Uterus (tissue), 4 donors: ENCODE results near the gene C15orf39. TPM values are rescaled to one million over a fixed set of nuclear protein-coding genes. Genes with fewer than 3 reads are reported as not detected.
A peak's percentile ranks its signal among the peaks of the same experiment; 100 is the strongest.

Experiments
- DNase-seq, 2 donors: peaks; one replicate each; pipeline ENCODE4 v3.0.0-alpha.2; 2019 to 2020
- H3K27ac ChIP-seq, 2 donors: fragments of 200-600 bp; sonication (generic); 1 replicate in 1 of 2; 2 replicates in 1 of 2; pipeline ENCODE4 v1.5.1; 2016 to 2018
- H3K27me3 ChIP-seq, 2 donors: fragments of 200-600 bp; sonication (generic); one replicate each; pipeline ENCODE4 v1.5.1; 2018 to 2019; ENCODE audit warnings: control low read depth in 1 of 2
- H3K36me3 ChIP-seq, 2 donors: fragments of 200-600 bp; sonication (generic); one replicate each; pipeline ENCODE4 v1.5.1; 2019; ENCODE audit warnings: control low read depth in 1 of 2
- H3K4me1 ChIP-seq, 2 donors: fragments of 200-600 bp; sonication (generic); one replicate each; pipeline ENCODE4 v1.5.1; 2018 to 2019; ENCODE audit warnings: control low read depth in 1 of 2
- H3K4me3 ChIP-seq, 2 donors: fragments of 200-600 bp; sonication (generic); 1 replicate in 1 of 2; 2 replicates in 1 of 2; pipeline ENCODE4 v1.5.1; 2018 to 2019; ENCODE audit warnings: mild to moderate bottlenecking in 1 of 2
- H3K9me3 ChIP-seq, 2 donors: fragments of 200-600 bp; sonication (generic); one replicate each; pipeline ENCODE4 v1.5.1; 2019; ENCODE audit warnings: control low read depth in 1 of 2
- POLR2A ChIP-seq, 2 donors: fragments of 450-650 bp; IDR thresholded peaks; one replicate each; pipeline ENCODE4 v1.6.1; 2016; ENCODE audit warnings: antibody characterized with exemption in 2 of 2, mild to moderate bottlenecking in 1 of 2, moderate library complexity in 1 of 2
- intact Hi-C: fragments of 100-400 bp; cut with DNase I; formaldehyde crosslinking; loops from one replicate; pipeline ENCODE4 v1.15.1; 2023; ENCODE audit warnings: low total_unique reads
- total RNA-seq, 4 donors: library from RNA; depleted of rRNA in 3 of 4; stranded (reverse); fragments of >200 nt in 3 of 4; gene quantifications; one replicate each; pipeline versions ENCODE4 v1.1.0 to v1.2.4, GENCODE V29; 2014 to 2023
- TF ChIP-seq, protein P1 (sequence below), 4 experiments: fragments of 200-600 bp in 2 of 4; fragments of 450-650 bp in 2 of 4; sonication (generic) in 2 of 4; IDR thresholded peaks; one replicate each; pipeline ENCODE4 v1.5.1; 2016 to 2019; ENCODE audit warnings: antibody characterized with exemption in 4 of 4, mild to moderate bottlenecking in 2 of 4, moderate library complexity in 1 of 4
- donor health status: DM: yes; HTN: yes; CAD: no.

The C15orf39 gene
- total RNA-seq, 4 donors from 2014 or later = 4.6 to 43.9 (median 14.1) TPM

DNA sequence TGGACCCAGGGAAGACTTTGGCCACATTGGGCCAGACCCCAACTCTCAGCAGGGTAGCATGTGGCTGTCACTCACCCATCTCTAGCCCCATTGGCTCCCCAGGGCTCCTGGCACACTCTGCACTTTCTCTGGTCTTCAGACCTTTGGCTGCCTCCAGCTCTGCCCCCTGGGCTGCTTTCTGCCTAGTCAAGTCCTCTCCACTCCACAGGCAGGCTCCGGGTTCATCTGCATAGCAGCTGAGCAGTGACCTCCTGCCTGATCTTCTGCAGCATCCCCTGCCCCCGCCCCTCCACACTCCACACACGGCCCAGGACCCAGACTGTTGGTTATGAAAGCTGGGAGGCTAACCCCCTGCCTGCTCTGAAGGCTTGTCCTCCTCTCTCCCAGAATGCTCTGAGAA is 8.4 kb upstream of the C15orf39 start:
- DNase-seq = no peak
- no peaks in the 10 kb centered on the region for H3K4me1 ChIP-seq
- no peaks in the 10 kb centered on the region for H3K9me3 ChIP-seq
- H3K36me3 ChIP-seq = no peaks in the 10 kb centered on the region
- H3K4me3 ChIP-seq = no peak overlapping the region
- H3K27me3 ChIP-seq = no peaks in the 10 kb centered on the region
- intact Hi-C loops = no loop called here
- no peak overlapping the region for H3K27ac ChIP-seq
- TF ChIP-seq, protein P1, sequence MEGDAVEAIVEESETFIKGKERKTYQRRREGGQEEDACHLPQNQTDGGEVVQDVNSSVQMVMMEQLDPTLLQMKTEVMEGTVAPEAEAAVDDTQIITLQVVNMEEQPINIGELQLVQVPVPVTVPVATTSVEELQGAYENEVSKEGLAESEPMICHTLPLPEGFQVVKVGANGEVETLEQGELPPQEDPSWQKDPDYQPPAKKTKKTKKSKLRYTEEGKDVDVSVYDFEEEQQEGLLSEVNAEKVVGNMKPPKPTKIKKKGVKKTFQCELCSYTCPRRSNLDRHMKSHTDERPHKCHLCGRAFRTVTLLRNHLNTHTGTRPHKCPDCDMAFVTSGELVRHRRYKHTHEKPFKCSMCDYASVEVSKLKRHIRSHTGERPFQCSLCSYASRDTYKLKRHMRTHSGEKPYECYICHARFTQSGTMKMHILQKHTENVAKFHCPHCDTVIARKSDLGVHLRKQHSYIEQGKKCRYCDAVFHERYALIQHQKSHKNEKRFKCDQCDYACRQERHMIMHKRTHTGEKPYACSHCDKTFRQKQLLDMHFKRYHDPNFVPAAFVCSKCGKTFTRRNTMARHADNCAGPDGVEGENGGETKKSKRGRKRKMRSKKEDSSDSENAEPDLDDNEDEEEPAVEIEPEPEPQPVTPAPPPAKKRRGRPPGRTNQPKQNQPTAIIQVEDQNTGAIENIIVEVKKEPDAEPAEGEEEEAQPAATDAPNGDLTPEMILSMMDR (IDR thresholded peaks at IDR 0.05) = no peak
- no peak for TF ChIP-seq POLR2A (IDR thresholded peaks at IDR 0.05)

DNA sequence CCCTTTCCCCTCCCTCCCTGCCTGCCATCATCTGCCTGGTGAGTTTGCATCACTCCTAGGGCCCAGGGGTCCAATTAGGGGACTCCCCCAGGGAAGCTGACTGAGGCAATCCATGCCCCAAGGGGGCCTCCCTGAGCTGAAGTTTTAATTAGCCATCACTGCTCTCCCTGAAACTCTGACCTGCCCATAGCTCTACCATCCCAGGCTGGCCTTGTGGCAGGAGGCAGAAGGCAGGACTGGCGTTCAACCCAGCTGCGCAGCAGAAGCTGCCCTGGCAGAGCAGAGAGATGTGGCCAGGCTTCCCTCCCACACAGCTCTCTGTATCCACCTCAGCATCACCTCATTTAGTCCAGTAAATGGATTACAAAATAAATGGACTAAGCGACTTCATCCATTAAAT is 7.7 kb upstream of the C15orf39 start:
- Histone ChIP-seq H3K9me3 (no peaks in the 10 kb centered on the region), H3K36me3 (no peaks in the 10 kb centered on the region), H3K27me3 (no peaks in the 10 kb centered on the region), H3K4me1 (no peaks in the 10 kb centered on the region), H3K27ac (no peak overlapping the region), H3K4me3 (no peak overlapping the region)
- DNase-seq = no peak
- intact Hi-C loops = no loop called here
- TF ChIP-seq, protein P1 (IDR thresholded peaks at IDR 0.05) = no peak
- TF ChIP-seq POLR2A (IDR thresholded peaks at IDR 0.05) = no peak

DNA sequence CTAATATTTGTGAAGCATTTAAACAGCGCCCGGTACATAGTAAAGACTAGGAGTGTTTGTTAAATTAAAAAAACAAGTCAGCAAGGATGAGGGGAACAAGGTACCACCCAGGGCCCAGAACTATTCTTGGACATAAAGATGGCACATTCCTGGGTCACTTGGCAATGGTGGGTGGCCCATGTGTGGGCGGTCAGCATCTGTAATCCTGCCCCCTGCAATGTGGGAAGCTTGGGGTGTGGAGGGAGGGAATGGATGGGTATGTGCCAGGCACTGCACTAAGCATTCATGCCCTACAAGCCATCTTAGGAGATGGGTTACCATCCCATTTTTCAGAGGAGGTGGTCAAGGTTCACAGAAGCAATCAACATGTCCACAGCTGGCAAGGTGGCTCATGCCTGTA is 7.3 kb upstream of the C15orf39 start:
- no peaks in the 10 kb centered on the region for H3K27me3 ChIP-seq
- H3K4me1 ChIP-seq = no peaks in the 10 kb centered on the region
- no peak overlapping the region for H3K4me3 ChIP-seq
- H3K36me3 ChIP-seq = no peaks in the 10 kb centered on the region
- intact Hi-C loops = no loop called here
- no peak for DNase-seq
- H3K27ac ChIP-seq = no peak overlapping the region
- TF ChIP-seq POLR2A (IDR thresholded peaks at IDR 0.05) = no peak
- TF ChIP-seq, protein P1 (IDR thresholded peaks at IDR 0.05) = no peak
- H3K9me3 ChIP-seq = no peaks in the 10 kb centered on the region

DNA sequence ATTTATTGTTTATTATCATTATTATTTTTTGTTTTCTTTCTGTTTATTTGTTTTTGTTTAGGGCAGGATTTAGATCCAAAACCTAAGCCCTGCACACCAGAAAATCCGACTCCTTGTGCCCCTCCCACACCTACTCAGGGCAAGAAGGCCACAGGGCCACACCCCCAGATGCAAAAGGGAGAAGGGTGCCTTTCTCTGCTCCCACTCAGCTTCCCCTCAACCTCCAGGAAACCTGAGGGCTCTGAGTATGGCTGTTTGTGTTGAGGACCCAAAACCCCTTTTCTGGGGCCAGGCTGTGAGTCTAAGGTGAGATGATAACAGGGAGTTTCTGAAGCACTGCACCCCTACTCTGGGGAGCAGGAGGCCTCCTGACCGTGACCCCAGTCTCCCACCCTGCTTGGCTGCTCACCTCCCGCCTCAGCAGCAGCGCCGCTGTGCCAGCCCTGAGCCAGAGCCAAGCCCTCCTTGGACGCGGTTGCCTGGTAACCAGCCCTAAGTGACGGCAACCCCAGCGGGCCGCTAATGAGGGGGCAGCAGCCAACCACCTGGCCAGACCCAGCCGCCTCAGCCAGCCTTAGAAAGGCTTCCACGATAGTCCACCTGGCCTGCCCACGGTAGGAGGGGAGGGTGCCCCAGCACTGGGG is 6.4 kb upstream of the C15orf39 start:
- Histone ChIP-seq H3K4me3 (no peak overlapping the region), H3K27ac (peak overlapping the region in 1 of 2 donors; percentile 47), H3K4me1 (no peaks in the 10 kb centered on the region), H3K36me3 (no peaks in the 10 kb centered on the region), H3K9me3 (no peaks in the 10 kb centered on the region), H3K27me3 (no peaks in the 10 kb centered on the region)
- TF ChIP-seq, protein P1 (IDR thresholded peaks at IDR 0.05) = no peak
- no peak for TF ChIP-seq POLR2A (IDR thresholded peaks at IDR 0.05)
- peak; percentile 48 to 59 for DNase-seq
- intact Hi-C loops = no loop called here

DNA sequence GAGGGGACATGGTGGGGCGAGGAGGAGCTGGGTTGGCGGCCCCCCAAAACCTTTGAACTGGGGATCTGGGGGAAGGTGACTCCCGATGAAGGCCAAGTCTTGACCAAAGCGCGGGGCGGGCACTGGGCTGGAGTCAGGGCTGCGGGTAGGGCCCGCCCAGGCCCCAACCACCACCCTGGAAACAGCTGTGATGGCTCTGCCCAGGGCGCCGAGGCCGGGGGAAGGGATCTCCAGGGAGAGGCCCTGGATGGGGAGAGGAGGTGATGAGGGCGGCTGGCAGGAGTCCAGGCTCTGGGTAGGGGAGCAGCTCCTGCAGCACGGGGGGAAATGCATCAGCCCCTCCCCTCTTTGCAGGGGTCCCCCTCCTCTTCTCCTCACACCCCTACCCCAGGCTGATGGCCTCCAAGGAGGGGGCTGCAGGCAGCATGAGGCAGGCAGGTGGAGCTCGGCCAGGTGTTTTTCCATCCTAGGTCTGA is 5.9 kb upstream of the C15orf39 start:
- H3K4me1 ChIP-seq = peaks cover 0 to 1% of the 10 kb centered on the region in 2 donors
- H3K36me3 ChIP-seq = no peaks in the 10 kb centered on the region
- TF ChIP-seq, protein P1 (IDR thresholded peaks at IDR 0.05) = no peak
- TF ChIP-seq POLR2A (IDR thresholded peaks at IDR 0.05) = no peak
- H3K27me3 ChIP-seq = no peaks in the 10 kb centered on the region
- no peaks in the 10 kb centered on the region for H3K9me3 ChIP-seq
- peak in 1 of 2 donors; percentile 33 for DNase-seq
- intact Hi-C loops = no loop called here
- no peak overlapping the region for H3K4me3 ChIP-seq
- peak overlapping the region in 1 of 2 donors; percentile 47 for H3K27ac ChIP-seq
